Stimulated activated CD4-positive, alpha-beta T cell treated with anti-CD3 and anti-CD28 coated beads, Interleukin-15, amount 100 ng/mL, for 1 hour (primary cell): ENCODE data around the gene HCFC1.

Source experiments
- DNase-seq, 2 donors: peaks; one replicate each; pipeline ENCODE4 v3.0.0-alpha.2; 2020; ENCODE audit warnings: low read depth in 1 of 2, low spot score in 1 of 2

HCFC1 gene

DNA sequence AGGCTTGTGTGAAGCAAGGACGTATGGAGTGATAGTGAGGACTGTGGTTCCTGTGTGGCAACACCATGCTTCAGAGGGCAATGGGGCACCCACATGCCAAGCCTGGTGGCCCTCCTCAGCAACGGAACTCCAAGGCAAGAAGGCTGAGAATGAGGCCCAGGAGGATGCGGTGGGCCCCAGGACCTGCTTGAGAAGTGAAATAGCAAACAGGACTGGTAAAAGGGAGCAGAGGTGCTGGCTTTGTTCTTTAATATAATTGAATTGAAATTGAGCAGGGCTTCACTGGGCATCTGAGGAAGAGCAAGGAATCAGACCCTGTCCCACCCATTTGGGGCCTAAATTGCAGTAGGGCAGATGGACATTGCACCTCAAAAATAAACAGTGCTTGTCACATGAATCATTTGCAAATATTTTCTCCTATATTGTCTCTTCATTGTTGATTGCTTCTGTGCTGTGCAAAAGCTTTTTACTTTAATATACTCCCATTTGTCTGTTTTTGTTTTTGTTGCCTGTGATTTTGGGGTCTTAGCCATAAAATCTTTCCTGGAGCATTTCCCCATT is 3.2 kb upstream of the HCFC1 start:
- DNase-seq: no peak

DNA sequence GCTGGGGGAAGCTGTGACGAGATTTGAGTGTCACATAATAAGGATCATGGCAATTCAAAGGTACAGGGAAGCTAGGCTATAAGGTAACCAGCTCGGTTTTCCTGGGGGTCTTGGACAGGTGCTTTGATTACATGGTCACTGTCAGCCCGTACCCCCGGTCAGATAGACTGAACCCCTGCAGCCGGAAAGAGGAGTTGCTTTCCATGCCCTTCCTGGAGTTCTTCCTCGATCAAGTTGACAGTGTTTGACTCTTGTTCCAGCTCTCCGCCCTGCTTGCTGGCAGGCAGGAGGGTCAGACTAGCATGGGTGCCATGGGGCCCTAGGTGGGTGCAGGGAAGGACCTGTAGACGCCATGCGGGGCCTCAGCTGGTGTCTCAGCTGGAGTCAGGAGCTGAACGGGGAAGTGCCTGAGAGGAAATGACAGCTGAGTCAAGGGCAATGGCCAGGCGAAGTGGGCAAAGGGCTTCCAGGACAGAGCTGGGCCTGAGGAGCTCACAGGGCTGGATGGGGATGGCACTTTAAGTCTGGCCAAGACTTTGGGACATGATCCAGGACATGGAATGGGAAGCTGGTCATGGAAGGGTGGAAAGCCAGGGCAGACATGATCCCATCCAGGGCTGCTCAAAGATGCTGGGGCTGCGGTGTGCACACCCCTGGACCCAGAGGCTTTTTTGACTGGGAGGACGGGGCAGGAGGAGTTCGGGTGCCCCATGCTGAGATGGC is 2.5 kb upstream of the HCFC1 start:
- no peak for DNase-seq

DNA sequence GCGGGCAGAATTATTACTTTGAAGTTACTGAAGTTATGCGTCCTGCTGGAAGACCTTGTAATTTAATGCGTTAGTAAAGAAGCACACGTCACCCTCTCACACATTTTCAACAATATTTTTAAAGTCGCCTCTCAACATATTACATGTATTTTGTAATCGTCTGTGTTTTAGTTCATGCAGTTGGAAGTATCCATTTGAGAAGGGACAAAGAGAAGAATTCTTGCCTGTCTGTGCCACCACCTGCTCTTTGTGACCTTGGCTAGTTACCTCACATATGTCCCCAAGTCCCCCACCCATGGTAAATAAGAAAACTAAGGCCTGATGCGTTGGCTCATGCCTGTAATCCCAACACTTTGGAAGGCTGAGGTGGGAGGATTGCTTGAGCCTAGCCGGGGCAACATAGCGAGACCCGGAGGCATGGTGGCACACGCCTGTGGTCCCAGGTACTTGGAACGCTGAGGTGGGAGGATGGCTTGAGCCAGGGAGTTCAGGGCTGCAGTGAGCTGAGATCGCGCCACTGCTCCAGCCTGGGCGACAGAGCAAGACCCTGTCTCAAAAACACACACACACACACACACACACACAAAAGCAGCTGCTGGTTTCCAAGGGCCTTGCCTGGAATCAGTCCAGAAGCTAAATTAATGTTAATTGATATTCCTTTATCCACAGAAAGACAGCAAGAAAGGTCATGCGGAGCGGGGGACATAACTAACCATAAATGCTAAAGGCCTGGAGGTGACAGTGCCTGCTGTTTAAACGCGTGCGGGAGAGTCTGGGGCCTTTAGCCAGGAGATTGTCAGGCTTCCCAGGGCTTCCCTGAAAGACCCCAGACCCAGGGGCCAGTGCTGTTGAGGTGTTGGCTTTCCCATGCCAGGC is 1.7 kb upstream of the HCFC1 start:
- no peak for DNase-seq

- DNase-seq: peak; percentile 71 to 75
Observed at GRCh38 chrX:153972368-153973126, 929 bp upstream of the HCFC1 start, which contains the start of gene TMEM187. TMEM187 (plus strand) TSS chrX:153972754; CDS start chrX:153982063, 9,309 bp downstream.

GRCh38 chrX:153971124-153971449 is 531 bp downstream of the HCFC1 start:
- peak; percentile 68 to 75 for DNase-seq

- no peak for DNase-seq
Observed at GRCh38 chrX:153970357-153971123, 1.1 kb downstream of the HCFC1 start.

- DNase-seq: no peak
Observed at GRCh38 chrX:153969904-153970356, 1.7 kb downstream of the HCFC1 start.

DNA sequence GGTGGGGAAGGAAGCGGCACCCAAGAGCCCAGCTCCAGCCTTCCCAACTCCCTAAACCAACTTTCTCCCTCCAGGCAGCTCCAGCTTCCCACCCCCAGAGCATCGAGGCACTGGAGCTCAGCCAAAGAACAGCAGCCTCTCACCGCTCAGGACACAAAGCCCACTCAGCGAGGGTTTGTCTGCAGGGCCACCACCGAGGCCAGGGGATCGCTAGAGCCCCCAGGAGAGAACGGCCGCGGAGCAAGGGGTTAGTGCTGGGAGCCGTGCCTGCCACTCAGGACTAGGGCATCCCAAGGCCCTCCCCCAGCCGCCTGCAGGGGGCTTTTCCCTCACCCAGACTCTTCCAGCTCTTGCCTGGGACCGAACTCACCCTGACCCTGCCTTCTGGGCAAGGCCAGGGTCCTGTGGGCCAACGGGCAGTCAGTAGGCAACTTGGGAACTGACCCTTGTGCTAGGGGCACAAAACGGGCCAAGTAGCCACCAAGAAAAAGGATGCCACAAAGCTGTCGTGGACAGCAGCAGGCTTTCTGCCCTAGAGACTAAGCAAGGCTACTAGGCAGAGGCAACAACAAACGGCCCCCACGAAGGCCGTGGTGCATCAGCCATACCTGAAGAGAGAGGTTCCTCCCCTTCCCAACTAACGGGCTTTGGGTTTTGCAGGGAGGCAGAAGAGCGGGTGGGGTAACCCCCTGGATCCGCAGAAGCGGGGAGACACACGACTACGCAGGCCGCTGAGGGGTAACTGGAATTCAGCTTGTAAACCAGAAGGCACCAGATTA is 2.3 kb downstream of the HCFC1 start:
- DNase-seq: no peak

- no peak for DNase-seq
Observed at GRCh38 chrX:153968754-153969124, 2.9 kb downstream of the HCFC1 start.

DNA sequence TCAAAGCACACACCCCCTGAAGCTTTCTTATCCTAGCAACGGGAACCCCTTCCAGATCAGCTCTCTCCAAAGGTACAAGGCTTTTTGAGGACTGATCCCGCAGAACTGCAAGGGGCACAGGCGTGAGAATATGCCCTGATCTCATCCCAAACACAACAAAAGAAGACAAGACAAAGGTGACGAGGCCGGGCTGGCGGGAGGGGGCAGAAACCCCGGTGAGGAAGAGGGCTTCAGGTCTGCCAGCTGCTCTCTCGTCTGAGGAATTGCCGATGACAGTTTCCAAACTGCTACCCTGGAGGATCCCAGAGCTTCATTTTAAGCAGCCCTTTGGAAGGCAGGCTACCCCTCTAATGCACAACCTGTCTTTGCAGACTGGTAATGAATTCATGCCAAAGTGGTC is 3.4 kb downstream of the HCFC1 start:
- no peak for DNase-seq

- DNase-seq: no peak
Observed at GRCh38 chrX:153967536-153968224, 3.9 kb downstream of the HCFC1 start.

GRCh38 chrX:153966841-153967535 is 4.6 kb downstream of the HCFC1 start:
- DNase-seq: peak in 1 of 2 donors; percentile 39

DNA sequence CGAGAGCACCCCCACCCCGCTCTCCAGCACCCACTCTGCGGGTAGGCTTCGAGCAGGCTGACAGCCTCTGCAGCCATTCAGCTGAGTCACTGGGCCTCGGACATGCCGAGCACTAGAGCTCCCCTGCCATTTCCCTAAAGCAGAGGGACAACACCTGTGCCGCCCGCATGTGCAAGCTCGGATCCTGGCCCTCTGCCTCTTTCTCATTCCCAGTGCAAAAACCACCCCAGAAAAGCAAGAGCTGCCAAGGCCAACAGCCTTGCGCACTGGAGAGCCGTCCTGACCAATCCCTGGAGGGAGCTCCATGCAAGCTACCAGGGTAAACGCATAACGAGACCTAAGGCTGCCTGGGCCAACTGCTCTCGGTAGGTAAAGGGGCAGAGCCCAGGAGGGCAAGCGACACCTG is 5.3 kb downstream of the HCFC1 start:
- DNase-seq: no peak

GRCh38 chrX:153965406-153965805 is 6.2 kb downstream of the HCFC1 start:
- no peak for DNase-seq

DNA sequence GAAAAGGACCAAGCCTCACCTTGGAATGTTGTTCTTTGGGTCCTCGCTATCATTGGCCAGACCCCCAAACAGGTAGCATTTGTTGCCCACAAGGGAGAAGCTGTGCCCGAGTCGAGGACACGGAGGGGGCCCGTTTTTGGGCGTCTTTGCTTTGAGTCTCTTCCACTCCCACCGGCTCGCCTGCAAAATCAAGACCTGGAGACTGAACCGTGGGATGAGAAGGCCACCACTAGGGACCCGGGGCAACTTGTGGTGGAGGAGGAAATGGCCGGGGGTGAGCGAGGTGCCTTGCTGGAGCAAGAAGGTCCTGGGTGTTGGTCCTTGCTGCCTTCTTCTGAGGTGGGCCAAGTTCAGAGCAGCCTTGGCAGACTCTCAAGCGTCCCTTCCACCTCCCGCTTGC is 7.5 kb downstream of the HCFC1 start:
- no peak for DNase-seq

- DNase-seq: no peak
Observed at GRCh38 chrX:153963546-153963945, 8.1 kb downstream of the HCFC1 start.

DNA sequence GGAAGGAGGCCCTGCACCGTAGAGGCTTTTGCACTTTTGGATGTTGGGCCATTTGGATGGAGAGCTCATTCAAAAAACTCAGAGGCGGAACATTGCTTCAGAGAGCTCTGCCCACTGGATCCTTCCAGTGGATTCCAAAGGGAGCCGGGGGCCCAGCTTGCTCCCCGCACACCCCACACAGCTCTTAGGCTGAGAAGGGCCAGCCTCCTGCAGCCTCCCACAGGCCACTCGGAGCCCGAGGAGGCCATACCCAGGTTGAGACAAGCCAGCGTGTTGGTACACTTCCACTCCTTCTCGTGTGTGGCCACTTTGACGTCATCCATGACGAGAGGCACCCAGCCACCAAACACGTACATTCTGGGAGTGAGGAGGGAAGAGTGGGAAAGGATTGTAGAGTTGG is 10.3 kb downstream of the HCFC1 start:
- DNase-seq: no peak

- no peak for DNase-seq
Observed at GRCh38 chrX:153960786-153961185, 10.8 kb downstream of the HCFC1 start.

- DNase-seq: no peak
Observed at GRCh38 chrX:153960077-153960476, 11.5 kb downstream of the HCFC1 start.
